Activated naive CD4-positive, alpha-beta T cell treated with anti-CD3 and anti-CD28 coated beads for 36 hours (primary cell): ENCODE data around the gene KCNMB4. TPM values are rescaled to one million over a fixed set of nuclear protein-coding genes. Genes with fewer than 3 reads are reported as not detected.

ENCODE experiments used
- CTCF ChIA-PET: fragments of 350-600 bp; sonication (Branson Sonifier 250); formaldehyde crosslinking; loops from one replicate; lab custom pipeline; 2021; ENCODE audit warnings: antibody characterized with exemption; lab: Charles Lee
- DNase-seq: peaks from one replicate; pipeline ENCODE4 v3.0.0-alpha.2; 2020
- H3K27ac Mint-ChIP-seq: one replicate; pipeline ENCODE4 v1.8.0; 2021; ENCODE audit warnings: mild to moderate bottlenecking, mixed read lengths
- H3K27me3 Mint-ChIP-seq: one replicate; pipeline ENCODE4 v1.8.0; 2021; ENCODE audit warnings: low read depth, mixed read lengths
- H3K36me3 Mint-ChIP-seq: one replicate; pipeline ENCODE4 v1.8.0; 2021; ENCODE audit warnings: low read depth, mixed read lengths
- H3K4me1 Mint-ChIP-seq: one replicate; pipeline ENCODE4 v1.8.0; 2021; ENCODE audit warnings: low read depth, mixed read lengths
- H3K4me3 Mint-ChIP-seq: one replicate; pipeline ENCODE4 v1.8.0; 2021; ENCODE audit warnings: mild to moderate bottlenecking, moderate library complexity, mixed read lengths
- H3K9me3 Mint-ChIP-seq: one replicate; pipeline ENCODE4 v1.8.0; 2021; ENCODE audit warnings: mixed read lengths
- intact Hi-C: fragments of 100-400 bp; cut with micrococcal nuclease; formaldehyde crosslinking; loops from one replicate; pipeline ENCODE4 v1.15.1; 2023
- total RNA-seq, 2 experiments: library from RNA; stranded (reverse); gene quantifications; one replicate each; pipeline ENCODE4 v1.2.3, GENCODE V29; 2021

KCNMB4 gene
- total RNA-seq, 2 experiments from 2014 or later: 0.54 to 0.60 TPM

DNA sequence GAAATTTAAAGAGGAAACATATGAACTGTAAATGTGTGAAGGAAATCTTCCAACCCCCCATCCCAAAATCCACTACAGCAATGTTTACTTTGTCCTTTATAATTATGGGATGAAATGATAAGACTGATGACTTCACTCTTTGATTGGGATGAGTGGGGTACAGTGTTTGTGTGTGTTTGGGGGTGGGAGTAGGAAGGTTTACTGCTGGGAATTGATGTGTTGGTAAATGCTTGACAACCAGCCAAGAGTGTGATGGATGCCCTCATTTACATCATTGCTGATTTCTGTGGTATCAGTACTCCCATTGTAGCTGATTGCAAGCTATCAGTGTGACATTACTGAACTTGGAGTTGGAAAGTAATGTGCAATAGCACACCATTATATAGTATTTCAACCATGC lies 90.9 kb downstream of the KCNMB4 start:
- DNase-seq: no peak
- CTCF ChIA-PET: no interaction called here
- Mint-ChIP-seq H3K36me3 (no peaks in the 10 kb centered on the region), H3K9me3 (peaks cover 11% of the 10 kb centered on the region), H3K4me3 (no peak overlapping the region), H3K27ac (no peak overlapping the region), H3K27me3 (peaks cover 17% of the 10 kb centered on the region), H3K4me1 (no peaks in the 10 kb centered on the region)
- intact Hi-C loops: no loop called here

DNA sequence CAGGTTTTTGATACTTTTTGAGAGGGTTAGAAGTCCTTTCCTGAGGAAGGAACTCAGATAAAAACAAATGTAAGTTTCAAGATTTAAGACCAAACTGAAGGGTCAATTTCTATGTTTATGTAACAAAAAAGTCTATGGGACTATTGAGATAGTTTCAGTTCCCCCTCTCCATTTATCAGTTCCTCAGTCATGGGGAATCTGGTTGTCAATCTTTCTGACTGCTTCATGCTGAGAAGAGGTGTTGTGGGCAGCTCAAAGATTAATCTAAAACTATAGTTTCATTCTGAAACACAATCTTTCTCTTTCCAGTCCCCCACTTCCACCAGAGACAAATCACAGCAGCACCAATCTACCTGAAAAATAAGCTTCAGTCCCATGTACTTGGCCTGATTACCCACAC lies 93.7 kb downstream of the KCNMB4 start:
- Mint-ChIP-seq H3K9me3 (peaks cover 26% of the 10 kb centered on the region), H3K36me3 (no peaks in the 10 kb centered on the region), H3K4me1 (no peaks in the 10 kb centered on the region), H3K27me3 (peaks cover 19% of the 10 kb centered on the region), H3K27ac (no peak overlapping the region), H3K4me3 (no peak overlapping the region)
- CTCF ChIA-PET: no interaction called here
- DNase-seq: no peak
- intact Hi-C loops: no loop called here

DNA sequence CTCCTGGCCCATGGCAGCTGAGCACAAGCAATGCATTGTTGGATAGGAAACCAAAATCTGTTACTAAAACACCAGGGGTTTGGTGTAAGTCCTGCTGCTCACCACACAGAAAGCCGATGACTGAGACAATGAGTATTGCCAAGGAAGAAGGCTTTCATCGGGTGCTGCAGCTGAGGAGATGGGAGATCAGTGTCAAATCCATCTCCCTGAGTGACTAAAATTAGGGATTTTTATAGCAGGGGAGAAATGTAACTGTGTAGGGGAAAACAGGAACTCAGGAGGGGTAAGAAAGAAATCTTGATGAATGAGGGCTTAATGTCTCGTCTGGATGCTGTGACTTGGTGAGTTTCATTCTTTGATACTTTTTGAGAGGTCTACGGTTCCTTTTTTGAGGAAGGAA lies 97.9 kb downstream of the KCNMB4 start:
- intact Hi-C loops: no loop called here
- Mint-ChIP-seq H3K27ac (no peak overlapping the region), H3K4me1 (no peaks in the 10 kb centered on the region), H3K4me3 (no peak overlapping the region), H3K27me3 (peaks cover 7% of the 10 kb centered on the region), H3K9me3 (peaks cover 26% of the 10 kb centered on the region), H3K36me3 (no peaks in the 10 kb centered on the region)
- no peak for DNase-seq
- CTCF ChIA-PET: no interaction called here

DNA sequence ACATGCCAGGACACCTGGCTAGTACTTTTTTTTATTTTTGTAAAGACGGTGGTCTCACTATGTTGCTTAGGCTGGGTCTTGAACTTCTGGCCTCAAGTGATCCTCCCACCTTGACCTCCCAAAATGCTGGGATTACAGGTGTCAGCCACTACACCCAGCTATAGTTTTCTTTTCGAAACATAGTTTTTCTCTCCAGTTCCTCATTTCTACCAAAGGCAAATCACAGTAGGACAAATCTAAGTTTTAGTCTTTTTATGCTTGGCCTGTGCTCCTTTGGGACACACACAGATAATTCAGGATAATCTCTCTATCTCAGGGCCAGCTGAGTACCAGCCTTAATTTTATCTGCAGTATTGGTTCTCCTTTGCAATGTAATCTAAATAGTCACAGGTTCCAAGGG lies 100.7 kb downstream of the KCNMB4 start:
- H3K27me3 Mint-ChIP-seq: peaks cover 7% of the 10 kb centered on the region
- CTCF ChIA-PET: interaction anchor here (0.5 kb wide), 1 partner anchor 393 kb away, joined by 4 read pairs; no protein-coding TSS in a partner anchor
- no peaks in the 10 kb centered on the region for H3K4me1 Mint-ChIP-seq
- intact Hi-C loops: no loop called here
- no peak for DNase-seq
- peaks cover 15% of the 10 kb centered on the region for H3K9me3 Mint-ChIP-seq
- no peak overlapping the region for H3K4me3 Mint-ChIP-seq
- no peaks in the 10 kb centered on the region for H3K36me3 Mint-ChIP-seq
- no peak overlapping the region for H3K27ac Mint-ChIP-seq

DNA sequence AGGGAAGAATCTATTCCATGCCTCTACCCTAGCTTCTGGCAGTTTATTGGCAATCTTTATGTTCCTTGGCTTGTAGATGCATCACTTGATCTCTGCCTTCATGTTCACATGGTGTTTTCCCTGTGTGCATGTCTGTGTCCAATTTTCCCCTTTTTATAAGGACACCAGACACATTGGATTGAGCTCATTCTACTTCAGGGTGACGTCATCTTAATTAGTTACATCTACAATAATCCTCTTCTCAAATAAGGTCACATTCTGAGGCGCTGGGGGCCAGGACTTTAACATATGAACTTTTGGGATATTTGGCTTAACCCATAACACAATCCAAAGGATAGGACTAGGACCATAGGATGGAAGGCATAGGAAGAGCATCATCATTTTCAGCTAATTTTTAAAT lies 101.4 kb downstream of the KCNMB4 start:
- H3K4me3 Mint-ChIP-seq: no peak overlapping the region
- intact Hi-C loops: no loop called here
- H3K36me3 Mint-ChIP-seq: no peaks in the 10 kb centered on the region
- H3K4me1 Mint-ChIP-seq: no peaks in the 10 kb centered on the region
- H3K27ac Mint-ChIP-seq: no peak overlapping the region
- peaks cover 7% of the 10 kb centered on the region for H3K27me3 Mint-ChIP-seq
- CTCF ChIA-PET: no interaction called here
- no peak for DNase-seq
- peaks cover 15% of the 10 kb centered on the region for H3K9me3 Mint-ChIP-seq

DNA sequence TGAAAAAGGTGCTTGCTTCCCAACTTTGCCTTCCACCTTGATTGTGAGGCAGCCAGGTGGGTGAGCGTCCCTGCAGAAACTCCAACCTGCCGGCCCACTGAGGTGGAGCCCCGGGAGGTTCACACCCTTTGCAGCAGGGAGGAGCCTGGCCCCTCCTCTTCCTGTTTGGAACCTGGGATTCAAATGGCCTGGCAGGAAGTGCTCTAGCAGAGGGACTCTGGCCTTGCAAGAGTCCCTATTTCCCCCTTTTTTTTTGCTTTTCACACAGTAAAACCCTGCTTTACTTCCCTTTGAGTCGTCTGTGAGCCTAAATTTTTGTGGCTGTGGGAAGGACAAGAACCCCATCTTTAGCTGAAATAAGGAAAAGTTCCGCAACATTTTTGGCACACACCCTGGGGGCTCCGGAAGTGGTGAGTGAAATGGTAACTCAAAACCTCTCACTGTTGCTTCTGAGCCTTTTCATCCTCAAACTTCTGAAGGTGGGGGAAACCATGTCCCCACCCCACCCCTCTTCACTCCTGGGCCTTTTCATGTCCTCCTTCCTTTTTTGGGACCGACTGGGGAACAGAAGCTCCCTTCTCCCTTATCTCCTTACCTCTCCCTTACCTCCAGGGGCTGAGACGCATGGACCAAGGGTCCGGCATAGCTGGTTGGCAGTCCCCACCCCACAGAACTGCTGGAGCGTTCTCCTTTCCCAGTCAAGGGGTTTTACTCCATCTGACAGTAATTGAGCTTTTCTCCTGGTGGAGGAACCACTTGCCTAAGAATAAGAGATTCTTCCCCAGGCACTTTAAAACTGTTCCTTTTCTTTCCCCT lies 102.0 kb downstream of the KCNMB4 start:
- no peak overlapping the region for H3K4me3 Mint-ChIP-seq
- intact Hi-C loops: no loop called here
- H3K36me3 Mint-ChIP-seq: no peaks in the 10 kb centered on the region
- peaks cover 15% of the 10 kb centered on the region for H3K9me3 Mint-ChIP-seq
- no peaks in the 10 kb centered on the region for H3K4me1 Mint-ChIP-seq
- no peak for DNase-seq
- CTCF ChIA-PET: no interaction called here
- H3K27ac Mint-ChIP-seq: no peak overlapping the region
- H3K27me3 Mint-ChIP-seq: peaks cover 12% of the 10 kb centered on the region

DNA sequence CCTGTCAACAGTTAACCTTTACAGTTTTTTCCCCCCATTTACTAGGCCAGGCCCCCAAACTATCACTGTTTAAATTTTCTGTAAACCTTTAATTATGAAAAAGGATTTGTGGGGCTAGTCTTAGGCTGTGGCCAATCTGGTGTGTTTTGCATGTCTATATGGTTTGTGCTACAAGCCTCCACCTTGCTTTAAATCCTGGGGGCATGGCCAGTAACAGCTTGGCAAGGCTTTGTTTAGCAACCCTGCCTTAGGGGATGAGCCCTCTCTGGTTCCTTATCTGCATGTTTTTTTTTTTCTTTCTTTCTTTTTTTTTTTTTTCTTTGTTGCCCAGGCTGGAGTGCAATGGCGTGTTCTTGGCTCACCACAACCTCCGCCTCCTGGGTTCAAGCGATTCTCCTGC lies 102.7 kb downstream of the KCNMB4 start:
- no peaks in the 10 kb centered on the region for H3K36me3 Mint-ChIP-seq
- no peak for DNase-seq
- no peak overlapping the region for H3K4me3 Mint-ChIP-seq
- intact Hi-C loops: no loop called here
- H3K27me3 Mint-ChIP-seq: peaks cover 13% of the 10 kb centered on the region
- no peak overlapping the region for H3K27ac Mint-ChIP-seq
- H3K9me3 Mint-ChIP-seq: peaks cover 10% of the 10 kb centered on the region
- CTCF ChIA-PET: no interaction called here
- H3K4me1 Mint-ChIP-seq: no peaks in the 10 kb centered on the region

DNA sequence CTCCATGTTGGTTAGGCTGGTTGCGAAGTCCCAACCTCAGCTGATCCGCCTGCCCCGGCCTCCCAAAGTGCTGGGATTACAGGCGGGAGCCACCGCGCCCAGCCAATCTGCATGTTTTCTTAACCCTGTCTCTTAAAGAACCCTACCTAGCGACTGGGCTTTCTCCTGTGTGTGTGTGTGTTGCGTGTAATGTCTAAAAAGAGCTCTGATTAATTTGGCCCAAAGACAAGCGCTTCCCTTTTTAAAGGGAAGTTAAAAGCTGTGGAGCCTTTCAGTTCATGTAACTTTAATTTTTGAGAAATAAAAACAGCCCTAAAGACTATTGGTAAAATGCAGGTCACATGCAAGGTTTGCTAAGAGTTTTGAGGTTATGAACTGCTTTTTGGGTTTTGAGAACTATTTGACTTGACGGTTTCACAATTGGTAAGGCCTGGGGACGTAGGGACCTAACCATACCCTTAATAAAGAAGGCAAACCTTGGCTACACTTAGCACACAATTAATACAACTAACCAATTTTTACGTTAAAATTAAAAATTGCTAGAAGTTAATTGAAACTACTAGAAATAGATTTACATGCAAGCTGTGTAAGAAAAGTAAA lies 103.2 kb downstream of the KCNMB4 start:
- CTCF ChIA-PET: no interaction called here
- intact Hi-C loops: no loop called here
- no peak overlapping the region for H3K27ac Mint-ChIP-seq
- peaks cover 10% of the 10 kb centered on the region for H3K27me3 Mint-ChIP-seq
- H3K36me3 Mint-ChIP-seq: no peaks in the 10 kb centered on the region
- DNase-seq: no peak
- H3K4me1 Mint-ChIP-seq: no peaks in the 10 kb centered on the region
- H3K9me3 Mint-ChIP-seq: peaks cover 5% of the 10 kb centered on the region
- H3K4me3 Mint-ChIP-seq: no peak overlapping the region

DNA sequence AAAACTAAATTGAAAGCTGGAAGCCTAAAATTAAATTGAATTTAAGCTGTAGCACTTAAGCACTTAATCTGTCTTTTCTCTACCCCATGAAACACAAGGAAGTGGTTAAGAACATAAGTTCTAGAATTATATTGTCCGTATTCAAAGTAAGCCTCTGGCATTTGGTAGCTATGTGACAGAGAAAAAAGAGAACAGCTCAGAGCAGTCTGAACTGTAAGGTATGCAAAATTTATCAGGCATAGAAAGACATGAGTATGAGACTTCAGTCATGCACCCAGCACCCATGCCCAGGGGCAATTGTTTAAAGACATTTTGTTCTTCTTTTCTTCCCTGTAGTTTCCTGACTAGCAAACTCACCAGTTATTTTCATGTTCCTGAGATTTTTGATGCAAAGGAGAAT lies 116.7 kb downstream of the KCNMB4 start:
- Mint-ChIP-seq H3K27ac (no peak overlapping the region), H3K36me3 (no peaks in the 10 kb centered on the region), H3K9me3 (no peaks in the 10 kb centered on the region), H3K27me3 (peaks cover 9% of the 10 kb centered on the region), H3K4me1 (no peaks in the 10 kb centered on the region), H3K4me3 (no peak overlapping the region)
- intact Hi-C loops: no loop called here
- DNase-seq: no peak
- CTCF ChIA-PET: no interaction called here

Other genes with a start within 250 kb of the KCNMB4 start
- gene CNOT2, start 122.9 kb upstream of the KCNMB4 start, total RNA-seq: 10 to 100 TPM; 66.0 to 66.2 TPM